Measurements from ENCODE around the gene DNAJB8. TPM values are rescaled to one million over a fixed set of nuclear protein-coding genes. Genes with fewer than 3 reads are reported as not detected.

The DNAJB8 gene
- total and polyA plus RNA-seq, 4 donors: not detected

GRCh38 chr3:128418900-128419299, 47.8 kb downstream of the DNAJB8 start:
- H3K4me1 ChIP-seq (ENCODE audit: control insufficient read depth in 4 of 4, insufficient read depth in 4 of 4, low read length in 3 of 4): no peaks in the 10 kb centered on the region
- H3K36me3 ChIP-seq (ENCODE audit: control insufficient read depth in 4 of 4, insufficient read depth in 3 of 4, low read depth in 1 of 4, low read length in 3 of 4): no peaks in the 10 kb centered on the region
- no peaks in the 10 kb centered on the region for H3K9me3 ChIP-seq (ENCODE audit: control insufficient read depth in 4 of 4, low read length in 3 of 4)
- H3K27me3 ChIP-seq (ENCODE audit: control insufficient read depth in 4 of 4, insufficient read depth in 4 of 4, low read length in 3 of 4): no peaks in the 10 kb centered on the region
- H3K4me3 ChIP-seq (ENCODE audit: low read depth in 1 of 3, low read length in 3 of 3): no peak overlapping the region
- no peak overlapping the region for H3K9ac ChIP-seq (ENCODE audit: low read depth in 1 of 2, low read length in 2 of 2)
- WGBS: 87% methylated on average over 2 of the region's 2 CpGs
- H3K27ac ChIP-seq (ENCODE audit: low read depth in 1 of 2, low read length in 2 of 2): no peak overlapping the region
- TF ChIP-seq MAX (IDR thresholded peaks at IDR 0.05) (no peak), FOXA1 (IDR thresholded peaks at IDR 0.05) (no peak), ZBTB33 (IDR thresholded peaks at IDR 0.05) (no peak), CTCF (IDR thresholded peaks at IDR 0.05; ENCODE audit: low read depth, low read length, missing input control) (no peak), RXRA (IDR thresholded peaks at IDR 0.05) (no peak), SP1 (IDR thresholded peaks at IDR 0.05) (no peak), TAF1 (conservative IDR thresholded peaks at IDR 0.05) (no peak), EGR1 (IDR thresholded peaks at IDR 0.05; ENCODE audit: low read depth in 2 of 2) (no peak), RAD21 (IDR thresholded peaks at IDR 0.05) (no peak), HNF4G (IDR thresholded peaks at IDR 0.05) (no peak), YY1 (IDR thresholded peaks at IDR 0.05) (no peak), REST (IDR thresholded peaks at IDR 0.05) (no peak), ATF3 (IDR thresholded peaks at IDR 0.05) (no peak), JUND (IDR thresholded peaks at IDR 0.05) (no peak), HNF4A (conservative IDR thresholded peaks at IDR 0.05) (no peak), NR2F2 (IDR thresholded peaks at IDR 0.05) (no peak), GABPA (IDR thresholded peaks at IDR 0.05 in 1 of 2, conservative IDR thresholded peaks at IDR 0.05 in 1 of 2) (no peak)
- no peak for DNase-seq (ENCODE audit: low spot score)
